Adrenal gland (tissue), 12 donors: Measurements from ENCODE around the gene RGS3. TPM values are rescaled to one million over a fixed set of nuclear protein-coding genes. Genes with fewer than 3 reads are reported as not detected.

Experiments
- DNase-seq, 7 donors: peaks; one replicate each; pipeline ENCODE4 v3.0.0-alpha.2; 2019 to 2020
- H3K27ac ChIP-seq, 5 donors: fragments of 200-600 bp; sonication (generic) in 4 of 5; 1 replicate in 3 of 5; 2 replicates in 2 of 5; pipeline versions ENCODE4 v1.5.1 to v1.8.0; 2016 to 2020; ENCODE audit warnings: mild to moderate bottlenecking in 1 of 5
- H3K27me3 ChIP-seq: fragments of 200-600 bp; 2 replicates; pipeline ENCODE4 v1.8.0; 2021
- H3K36me3 ChIP-seq, 2 donors: fragments of 200-600 bp; replicated peaks in 1 of 2; 1 replicate in 1 of 2; 2 replicates in 1 of 2; pipeline versions ENCODE4 v1.5.1 to v1.8.0; 2018 to 2022
- H3K4me1 ChIP-seq, 2 donors: fragments of 200-600 bp; replicated peaks in 1 of 2; 1 replicate in 1 of 2; 2 replicates in 1 of 2; pipeline versions ENCODE4 v1.5.1 to v1.8.0; 2018 to 2021
- H3K4me3 ChIP-seq, 4 donors: fragments of 200-600 bp; sonication (generic) in 3 of 4; one replicate each; pipeline ENCODE4 v1.5.1; 2016 to 2018
- H3K9me3 ChIP-seq, 3 donors: fragments of 200-600 bp; sonication (generic) in 1 of 3; replicated peaks in 1 of 3; 1 replicate in 2 of 3; 2 replicates in 1 of 3; pipeline versions ENCODE4 v1.5.1 to v1.8.0; 2016 to 2021
- CTCF ChIP-seq, 6 experiments: fragments of 450-650 bp in 4 of 6; fragments of 200-600 bp in 2 of 6; sonication (generic) in 1 of 6; IDR thresholded peaks; 1 replicate in 5 of 6; 2 replicates in 1 of 6; pipeline versions ENCODE4 v1.5.1 to v1.8.0; 2016 to 2021; ENCODE audit warnings: antibody characterized with exemption in 6 of 6, mild to moderate bottlenecking in 2 of 6, moderate library complexity in 1 of 6
- POLR2A ChIP-seq, 2 donors: fragments of 450-650 bp; IDR thresholded peaks; one replicate each; pipeline ENCODE4 v1.6.1; 2017; ENCODE audit warnings: antibody characterized with exemption in 2 of 2, mild to moderate bottlenecking in 2 of 2, moderate library complexity in 1 of 2
- WGBS, 4 donors: extraction: QIAGEN DNeasy Blood & Tissue Kit in 2 of 4; methylation state at CpG; one replicate each; pipeline versions ENCODE4 v1.1.5 to v1.1.7; 2013 to 2017; 5-methylcytosine and 5-hydroxymethylcytosine counted together
- intact Hi-C, 2 donors: fragments of 100-400 bp; cut with DNase I; formaldehyde crosslinking; loops; one replicate each; pipeline versions ENCODE4 v1.14.1 to v1.15.0; 2022 to 2023
- polyA plus RNA-seq, 3 donors: library from polyadenylated mRNA; stranded (reverse); fragments of 200-250 nt in 2 of 3; fragments of 350-450 nt in 1 of 3; fragmentation: Illumina TruSeq in 1 of 3; extraction: RNeasy Lipid Tissue Mini Kit (QIAGEN cat#74804) in 1 of 3; gene quantifications; one replicate each; pipeline ENCODE4 v1.2.3, GENCODE V29; 2013 to 2014
- total RNA-seq, 9 donors: library from RNA; depleted of rRNA in 4 of 9; stranded (reverse); fragments of >200 nt in 4 of 9; fragments of 120-200 nt in 1 of 9; fragmentation: NEBNext Ultra II Directional in 1 of 9; extraction: Animal tissue kit (Norgen Biotek cat#: 25700) in 1 of 9; gene quantifications; one replicate each; pipeline versions ENCODE4 v1.1.0 to v1.2.4, GENCODE V29; 2013 to 2023
- donor health status: healthy with polysubstance abuse.
- donor health status: Bipolar disorder and iron deficiency.
- donor health status: DM: yes; HTN: yes; CAD: no.
- donor health status: DM: no; HTN: no; CAD: no.
- donor health status: DM: no; HTN: no; CAD: no.
- donor health status: DM: yes; HTN: yes; CAD: no.

RGS3 gene
- total and polyA plus RNA-seq, 12 donors, result 34.5 to 126 (median 65.6) TPM

- peak in 3 of 7 donors; percentile 11 to 50 (median 17) for DNase-seq
- intact Hi-C loops, result no loop called here
- Histone ChIP-seq H3K27ac (no peak overlapping the region), H3K4me3 (no peak overlapping the region), H3K27me3 (no peaks in the 10 kb centered on the region), H3K4me1 (peaks cover 0 to 2% of the 10 kb centered on the region in 2 donors), H3K9me3 (no peaks in the 10 kb centered on the region), H3K36me3 (no peaks in the 10 kb centered on the region)
- no peak for TF ChIP-seq CTCF (IDR thresholded peaks at IDR 0.05)
- no peak for TF ChIP-seq POLR2A (IDR thresholded peaks at IDR 0.05)
- WGBS, 4 donors, result 72 to 95% (median 79%) methylated on average over 6 to 8 of the region's 8 CpGs
Observed at GRCh38 chr9:113626735-113627495, 163.4 kb downstream of the RGS3 start.

GRCh38 chr9:113628621-113629020 lies 165.1 kb downstream of the RGS3 start:
- intact Hi-C loops, result no loop called here
- WGBS, 4 donors, result 84 to 91% (median 85%) methylated on average over 4 of the region's 4 CpGs

GRCh38 chr9:113630386-113631136 lies 167.0 kb downstream of the RGS3 start:
- no peaks in the 10 kb centered on the region for H3K9me3 ChIP-seq
- peak in 1 of 7 donors; percentile 4 for DNase-seq
- no peak overlapping the region for H3K27ac ChIP-seq
- 82 to 87% (median 84%) methylated on average over 11 of the region's 11 CpGs for WGBS, 4 donors
- H3K4me3 ChIP-seq, result no peak overlapping the region
- no peaks in the 10 kb centered on the region for H3K4me1 ChIP-seq
- intact Hi-C loops, result no loop called here
- TF ChIP-seq CTCF (IDR thresholded peaks at IDR 0.05), result no peak
- no peak for TF ChIP-seq POLR2A (IDR thresholded peaks at IDR 0.05)
- no peaks in the 10 kb centered on the region for H3K36me3 ChIP-seq
- H3K27me3 ChIP-seq, result no peaks in the 10 kb centered on the region

More at GRCh38 chr9:113628621-113629020, 165.1 kb downstream of the RGS3 start:
- no peak for TF ChIP-seq CTCF (IDR thresholded peaks at IDR 0.05)
- TF ChIP-seq POLR2A (IDR thresholded peaks at IDR 0.05), result no peak
- H3K9me3 ChIP-seq, result no peaks in the 10 kb centered on the region
- no peaks in the 10 kb centered on the region for H3K36me3 ChIP-seq
- no peaks in the 10 kb centered on the region for H3K4me1 ChIP-seq
- peak in 2 of 7 donors; percentile 3 to 23 for DNase-seq
- no peak overlapping the region for H3K27ac ChIP-seq
- no peaks in the 10 kb centered on the region for H3K27me3 ChIP-seq
- H3K4me3 ChIP-seq, result no peak overlapping the region

- Histone ChIP-seq H3K4me1 (no peaks in the 10 kb centered on the region), H3K9me3 (no peaks in the 10 kb centered on the region), H3K27me3 (no peaks in the 10 kb centered on the region), H3K36me3 (no peaks in the 10 kb centered on the region), H3K27ac (no peak overlapping the region), H3K4me3 (no peak overlapping the region)
- 76 to 85% (median 79%) methylated on average over 9 to 10 of the region's 10 CpGs for WGBS, 4 donors
- TF ChIP-seq POLR2A (IDR thresholded peaks at IDR 0.05), result no peak
- TF ChIP-seq CTCF (IDR thresholded peaks at IDR 0.05), result no peak
- peak in 3 of 7 donors; percentile 13 to 21 (median 13) for DNase-seq
- intact Hi-C loops, result no loop called here
Observed at GRCh38 chr9:113631137-113631765, 167.7 kb downstream of the RGS3 start.
